ENCODE data around the gene MAP3K9.

DNA sequence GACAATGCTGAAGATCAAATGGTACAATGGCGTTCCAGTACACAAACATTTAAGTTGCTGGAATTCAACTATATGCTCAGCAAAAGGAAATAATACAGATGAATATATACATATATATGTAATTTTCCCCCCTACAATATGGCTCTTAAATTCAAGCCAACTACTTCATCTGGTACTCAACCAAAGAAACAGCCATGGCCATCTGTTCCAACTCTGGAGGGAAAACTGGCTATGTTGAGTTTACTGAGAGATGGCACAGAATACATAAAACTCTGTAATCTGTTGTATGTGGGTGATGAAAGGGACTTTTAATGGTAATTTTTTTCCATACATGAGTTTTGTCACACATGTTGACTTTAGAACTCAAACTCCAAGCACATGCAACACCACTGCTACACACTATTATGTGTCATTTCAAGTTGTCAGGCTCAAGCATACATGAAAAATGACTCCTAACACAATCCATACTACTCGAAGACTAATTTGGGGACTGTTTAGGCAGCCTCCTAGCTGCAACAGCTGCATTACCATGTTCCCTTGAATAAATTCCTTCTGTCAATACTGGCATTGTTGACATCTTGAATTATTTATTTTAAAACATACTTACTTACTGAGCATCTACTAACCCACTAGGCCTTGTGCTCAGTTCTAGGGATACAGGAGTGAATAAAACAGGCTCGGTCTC is 38.2 kb upstream of the MAP3K9 start:
- TF ChIP-seq, protein P1, sequence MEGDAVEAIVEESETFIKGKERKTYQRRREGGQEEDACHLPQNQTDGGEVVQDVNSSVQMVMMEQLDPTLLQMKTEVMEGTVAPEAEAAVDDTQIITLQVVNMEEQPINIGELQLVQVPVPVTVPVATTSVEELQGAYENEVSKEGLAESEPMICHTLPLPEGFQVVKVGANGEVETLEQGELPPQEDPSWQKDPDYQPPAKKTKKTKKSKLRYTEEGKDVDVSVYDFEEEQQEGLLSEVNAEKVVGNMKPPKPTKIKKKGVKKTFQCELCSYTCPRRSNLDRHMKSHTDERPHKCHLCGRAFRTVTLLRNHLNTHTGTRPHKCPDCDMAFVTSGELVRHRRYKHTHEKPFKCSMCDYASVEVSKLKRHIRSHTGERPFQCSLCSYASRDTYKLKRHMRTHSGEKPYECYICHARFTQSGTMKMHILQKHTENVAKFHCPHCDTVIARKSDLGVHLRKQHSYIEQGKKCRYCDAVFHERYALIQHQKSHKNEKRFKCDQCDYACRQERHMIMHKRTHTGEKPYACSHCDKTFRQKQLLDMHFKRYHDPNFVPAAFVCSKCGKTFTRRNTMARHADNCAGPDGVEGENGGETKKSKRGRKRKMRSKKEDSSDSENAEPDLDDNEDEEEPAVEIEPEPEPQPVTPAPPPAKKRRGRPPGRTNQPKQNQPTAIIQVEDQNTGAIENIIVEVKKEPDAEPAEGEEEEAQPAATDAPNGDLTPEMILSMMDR (conservative IDR thresholded peaks at IDR 0.05; ENCODE audit: low read length), result no peak
- no peak for TF ChIP-seq EZH2phosphoT487 (IDR thresholded peaks at IDR 0.05; ENCODE audit: borderline replicate concordance)

All from Loucy (cell line).